HepG2 (cell line): ENCODE data around the gene TCAP. TPM values are rescaled to one million over a fixed set of nuclear protein-coding genes. Genes with fewer than 3 reads are reported as not detected.

ENCODE experiments used
- MTERF4 ChIP-seq: sonication (generic); formaldehyde crosslinking; IDR thresholded peaks from 2 replicates; pipeline ENCODE4 v1.8.0; 2023; ENCODE audit warnings: mild to moderate bottlenecking, missing genetic modification reagents
- NFKB2 ChIP-seq: sonication (generic); formaldehyde crosslinking; IDR thresholded peaks from 2 replicates; pipeline ENCODE4 v1.4.0; 2020; ENCODE audit warnings: missing genetic modification reagents, borderline replicate concordance
- RARA ChIP-seq: IDR thresholded peaks from 2 replicates; pipeline ENCODE4 v1.6.1; 2016; ENCODE audit warnings: missing genetic modification reagents, missing compliant biosample characterization
- SIX1 ChIP-seq: sonication (generic); formaldehyde crosslinking; IDR thresholded peaks from 2 replicates; pipeline ENCODE4 v1.4.0; 2020; ENCODE audit warnings: missing genetic modification reagents, borderline replicate concordance
- TBL1XR1 ChIP-seq: fragments of 150-350 bp; IDR thresholded peaks from 2 replicates; pipeline ENCODE4 v1.6.1; 2014; ENCODE audit warnings: borderline replicate concordance, low read length; ENCODE audit not compliant: partially characterized antibody
- WIZ ChIP-seq: sonication (generic); formaldehyde crosslinking; IDR thresholded peaks from 2 replicates; pipeline ENCODE4 v1.5.1; 2020; ENCODE audit warnings: mild to moderate bottlenecking, missing genetic modification reagents
- ZBTB39 ChIP-seq: sonication (generic); formaldehyde crosslinking; IDR thresholded peaks from 2 replicates; pipeline ENCODE4 v1.5.0; 2020; ENCODE audit warnings: missing genetic modification reagents
- ZIK1 ChIP-seq: sonication (generic); formaldehyde crosslinking; IDR thresholded peaks from 2 replicates; pipeline ENCODE4 v1.5.0; 2020; ENCODE audit warnings: mild to moderate bottlenecking, low read depth, missing genetic modification reagents, borderline replicate concordance
- ZNF251 ChIP-seq: sonication (generic); formaldehyde crosslinking; IDR thresholded peaks from 2 replicates; pipeline ENCODE4 v1.9.0; 2021; ENCODE audit warnings: mild to moderate bottlenecking, missing genetic modification reagents
- ZNF407 ChIP-seq: sonication (generic); formaldehyde crosslinking; IDR thresholded peaks from one replicate; pipeline ENCODE4 v1.5.1; 2020; ENCODE audit warnings: mild to moderate bottlenecking, missing genetic modification reagents; ENCODE audit errors: not compliant biosample characterization
- ZNF577 ChIP-seq: sonication (generic); formaldehyde crosslinking; IDR thresholded peaks from 2 replicates; pipeline ENCODE4 v1.4.0; 2020; ENCODE audit warnings: mild to moderate bottlenecking, low read depth, missing genetic modification reagents, borderline replicate concordance
- ZNF768 ChIP-seq: sonication (generic); formaldehyde crosslinking; IDR thresholded peaks from 2 replicates; pipeline ENCODE4 v1.4.0; 2020; ENCODE audit warnings: missing genetic modification reagents
- ZNF883 ChIP-seq: sonication (generic); formaldehyde crosslinking; IDR thresholded peaks from 2 replicates; pipeline ENCODE4 v1.5.1; 2020; ENCODE audit warnings: mild to moderate bottlenecking, missing genetic modification reagents; ENCODE audit errors: not compliant biosample characterization
- ZUFSP ChIP-seq: sonication (generic); formaldehyde crosslinking; IDR thresholded peaks from 2 replicates; pipeline ENCODE4 v1.9.0; 2021; ENCODE audit warnings: missing genetic modification reagents, mild to moderate bottlenecking, borderline replicate concordance
- polyA plus RNA-seq, 8 experiments: library from polyadenylated mRNA; depleted of rRNA in 3 of 8; stranded (reverse) in 7 of 8; unstranded in 1 of 8; fragments of >200 nt; fragmentation: Illumina TruSeq in 4 of 8; extraction: Trizol in 4 of 8; gene quantifications; 2 replicates each; pipeline versions ENCODE4 v1.2.1 to v1.2.3, GENCODE V29; 2011 to 2016; ENCODE audit warnings: low read depth in 4 of 8, missing spikeins in 1 of 8, mixed read lengths in 1 of 8; ENCODE audit not compliant: insufficient read depth in 1 of 8
- total RNA-seq, 5 experiments: library from RNA; depleted of rRNA; stranded (reverse); fragments of >200 nt; fragmentation: Illumina TruSeq; extraction: Trizol; gene quantifications; 2 replicates each; pipeline ENCODE4 v1.2.3, GENCODE V29; 2016; ENCODE audit warnings: low read depth in 1 of 5

TCAP gene
- total and polyA plus RNA-seq, 2 of the 13 experiments (the other 11 are each of a cell fraction or from before 2014, with no cell fraction given): 0.24 to 0.65 TPM

GRCh38 chr17:39687546-39688474 is 22.7 kb downstream of the TCAP start, which contains the start of gene PGAP3 (continued):
- TF ChIP-seq NFKB2 (peak; percentile 82; the same call in 1 of the 2 replicates), ZBTB39 (CRISPR knock-in tag) (peak; percentile 99), ZIK1 (CRISPR knock-in tag) (peak; percentile 57; the same call in 1 of the 2 replicates), TBL1XR1 (no peak), WIZ (no peak), MTERF4 (CRISPR knock-in tag) (peak; percentile 74), ZNF577 (CRISPR knock-in tag) (no peak), ZNF407 (peak; percentile 43), ZUFSP (no peak), SIX1 (CRISPR knock-in tag) (no peak), ZNF251 (no peak), RARA (CRISPR knock-in tag) (no peak; the same call in 1 of the 2 replicates), ZNF768 (CRISPR knock-in tag) (peak; percentile 70; the same call in 1 of the 2 replicates), ZNF883 (CRISPR knock-in tag) (no peak)
